ENCODE results near the gene MYNN.

DNA sequence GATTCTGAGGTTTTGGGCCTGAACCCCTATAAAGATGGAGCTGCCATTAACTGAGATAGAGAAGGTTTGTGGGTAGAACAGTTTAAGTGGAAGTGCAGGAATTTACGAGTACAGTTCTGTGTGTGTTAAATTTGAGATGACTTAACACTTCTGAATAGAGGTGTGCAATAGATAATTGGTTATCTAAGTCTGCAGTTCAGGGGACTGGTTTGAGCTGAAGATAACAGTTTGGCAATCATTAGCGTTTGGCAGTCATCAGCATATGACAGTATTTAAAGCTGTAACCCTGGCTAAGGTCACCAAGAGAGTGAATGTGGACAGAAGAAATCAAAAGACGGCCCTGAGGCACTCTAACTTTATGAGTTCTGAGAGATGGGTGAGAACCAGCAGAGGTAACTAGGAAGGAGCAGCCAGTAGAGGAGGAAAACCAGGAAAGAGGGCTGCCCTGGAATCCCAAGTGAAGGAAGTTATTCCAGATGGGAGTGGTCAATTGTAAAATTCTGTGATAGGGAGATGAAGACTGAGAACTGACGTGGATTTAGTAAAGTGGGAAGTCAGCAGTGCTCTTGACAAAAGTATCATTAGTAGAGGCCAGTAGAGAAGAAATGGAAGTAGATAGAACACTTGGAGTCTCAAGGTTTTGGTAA lies 8.1 kb downstream of the MYNN start:
- TF ChIP-seq CTCF (IDR thresholded peaks at IDR 0.05), result no peak
- TF ChIP-seq ZFX (IDR thresholded peaks at IDR 0.05; ENCODE audit: borderline replicate concordance), result no peak

Data from 22Rv1 (cell line).